Epithelial cell of esophagus (primary cell): ENCODE results near the gene SGCA.

ENCODE experiments used
- DNase-seq: peaks from one replicate; pipeline ENCODE4 v3.0.0; 2010; ENCODE audit warnings: low read depth
- H3K4me3 ChIP-seq: 2 replicates; pipeline ENCODE4 v1.5.1; 2011; ENCODE audit warnings: mild to moderate bottlenecking, low read length, control low read depth
- TF ChIP-seq, protein P1 (sequence below): IDR thresholded peaks from 2 replicates; pipeline ENCODE4 v1.5.1; 2011; ENCODE audit warnings: low read depth, mild to moderate bottlenecking, low read length, control low read depth, inconsistent platforms; ENCODE audit not compliant: insufficient read depth; ENCODE audit errors: missing control alignments

The SGCA gene

GRCh38 chr17:50213026-50214022, 47.5 kb downstream of the SGCA start:
- TF ChIP-seq, protein P1, sequence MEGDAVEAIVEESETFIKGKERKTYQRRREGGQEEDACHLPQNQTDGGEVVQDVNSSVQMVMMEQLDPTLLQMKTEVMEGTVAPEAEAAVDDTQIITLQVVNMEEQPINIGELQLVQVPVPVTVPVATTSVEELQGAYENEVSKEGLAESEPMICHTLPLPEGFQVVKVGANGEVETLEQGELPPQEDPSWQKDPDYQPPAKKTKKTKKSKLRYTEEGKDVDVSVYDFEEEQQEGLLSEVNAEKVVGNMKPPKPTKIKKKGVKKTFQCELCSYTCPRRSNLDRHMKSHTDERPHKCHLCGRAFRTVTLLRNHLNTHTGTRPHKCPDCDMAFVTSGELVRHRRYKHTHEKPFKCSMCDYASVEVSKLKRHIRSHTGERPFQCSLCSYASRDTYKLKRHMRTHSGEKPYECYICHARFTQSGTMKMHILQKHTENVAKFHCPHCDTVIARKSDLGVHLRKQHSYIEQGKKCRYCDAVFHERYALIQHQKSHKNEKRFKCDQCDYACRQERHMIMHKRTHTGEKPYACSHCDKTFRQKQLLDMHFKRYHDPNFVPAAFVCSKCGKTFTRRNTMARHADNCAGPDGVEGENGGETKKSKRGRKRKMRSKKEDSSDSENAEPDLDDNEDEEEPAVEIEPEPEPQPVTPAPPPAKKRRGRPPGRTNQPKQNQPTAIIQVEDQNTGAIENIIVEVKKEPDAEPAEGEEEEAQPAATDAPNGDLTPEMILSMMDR = no peak
- no peak for DNase-seq

GRCh38 chr17:50214976-50215760, 49.4 kb downstream of the SGCA start:
- TF ChIP-seq, protein P1 = no peak
- H3K4me3 ChIP-seq = no peak overlapping the region
- no peak for DNase-seq

More at GRCh38 chr17:50213026-50214022, 47.5 kb downstream of the SGCA start:
- H3K4me3 ChIP-seq = no peak overlapping the region

DNA sequence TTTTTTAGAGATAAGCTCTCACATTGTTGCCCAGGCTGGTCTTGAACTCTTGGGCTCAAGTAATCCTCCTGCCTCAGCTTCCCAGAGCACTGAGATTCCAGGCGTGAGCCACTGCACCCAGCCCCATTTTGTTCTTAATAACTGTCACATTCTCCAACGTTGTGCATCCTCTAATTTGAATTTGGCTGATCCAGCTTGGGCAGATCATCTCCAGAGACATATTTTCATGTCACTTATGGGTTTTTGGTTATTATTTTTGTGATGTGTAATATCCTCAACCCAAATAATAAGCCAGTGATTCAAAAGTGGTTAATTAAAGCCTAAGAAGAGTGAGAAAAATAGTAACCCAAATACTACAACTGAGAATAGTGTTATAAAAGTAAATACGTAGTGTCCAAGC, 51.8 kb downstream of the SGCA start:
- H3K4me3 ChIP-seq = no peak overlapping the region
- TF ChIP-seq, protein P1 = no peak
- DNase-seq = no peak

DNA sequence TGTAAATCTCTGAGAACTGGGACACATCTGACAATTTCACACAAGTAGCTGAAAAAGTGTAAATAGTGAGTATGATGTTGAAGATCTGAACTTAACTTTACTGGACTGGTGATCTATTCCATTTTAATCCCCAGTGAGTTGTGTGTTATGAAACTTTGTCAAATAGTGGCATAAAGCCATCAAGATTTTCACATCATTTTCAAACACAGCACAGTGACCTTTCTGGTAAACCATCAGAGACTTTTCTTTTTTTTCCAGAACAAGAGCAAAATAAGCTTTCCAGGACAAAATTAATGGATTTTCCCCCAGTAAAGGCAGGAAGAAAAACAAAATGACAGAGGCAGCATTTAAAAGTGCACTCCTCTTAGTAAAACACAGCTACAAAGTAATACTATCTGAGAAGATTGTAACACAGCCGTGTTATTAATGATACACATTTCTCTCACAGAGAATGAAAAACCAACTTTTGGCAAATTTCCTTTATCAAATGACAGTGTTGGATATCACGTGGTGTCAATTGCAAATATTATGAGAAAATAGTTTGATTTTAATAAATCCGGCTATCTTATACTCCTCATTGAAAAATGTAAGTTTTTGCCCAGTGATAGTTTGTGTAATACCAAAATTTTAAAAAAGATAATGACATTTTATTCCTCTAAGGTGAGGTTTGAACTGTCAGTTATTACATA, 52.4 kb downstream of the SGCA start:
- TF ChIP-seq, protein P1 = no peak
- H3K4me3 ChIP-seq = no peak overlapping the region
- no peak for DNase-seq

DNA sequence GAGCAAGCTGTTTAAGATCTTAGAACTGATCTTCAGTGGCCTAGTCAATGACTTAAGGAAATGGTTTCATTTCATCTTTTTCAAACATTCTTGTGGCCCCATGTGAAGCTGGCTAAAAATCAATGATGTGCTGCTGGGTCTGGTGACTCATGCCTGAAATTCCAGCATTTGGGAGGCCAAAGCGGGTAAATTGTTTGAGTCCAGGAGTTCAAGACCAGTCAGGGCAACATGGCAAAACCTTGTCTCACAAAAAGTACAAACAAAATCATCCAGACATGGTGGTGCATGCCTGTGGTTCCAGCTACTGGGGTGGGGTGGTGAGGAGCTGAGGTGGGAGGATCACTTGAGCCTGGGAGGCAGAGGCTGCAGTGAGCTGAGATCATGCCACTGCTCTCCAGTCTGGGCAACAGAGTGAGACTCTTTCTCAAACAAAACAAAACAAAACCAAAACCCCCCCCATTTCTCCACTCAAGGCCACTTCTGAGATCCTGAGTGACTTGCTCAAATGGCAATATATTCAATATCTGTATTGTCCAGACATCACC, 53.0 kb downstream of the SGCA start:
- DNase-seq = peak; percentile 68
- TF ChIP-seq, protein P1 = no peak
- no peak overlapping the region for H3K4me3 ChIP-seq

DNA sequence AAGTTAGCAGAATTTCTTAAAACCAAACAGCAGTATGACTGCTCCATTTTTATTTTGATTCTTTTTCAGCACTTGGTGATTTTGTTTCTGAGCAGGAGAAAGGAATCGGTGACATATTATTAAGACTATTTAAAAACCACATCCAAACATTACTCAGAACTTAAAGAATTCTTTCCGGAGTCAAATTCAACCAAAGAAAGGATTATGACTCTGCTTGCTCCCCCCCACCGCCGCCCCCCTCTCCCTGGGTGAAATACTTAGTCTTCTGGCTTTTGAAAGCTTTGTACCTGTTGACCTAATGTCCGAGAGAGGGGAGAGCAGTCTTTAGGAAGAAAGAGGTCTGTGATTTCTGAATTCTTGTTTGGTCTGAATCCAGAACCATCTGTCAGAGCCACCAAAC, 53.5 kb downstream of the SGCA start:
- DNase-seq = peak; percentile 79
- no peak overlapping the region for H3K4me3 ChIP-seq
- TF ChIP-seq, protein P1 = no peak
